Activated CD8-positive, alpha-beta memory T cell treated with anti-CD3 and anti-CD28 coated beads, Interleukin-2, amount 50 U/mL, for 4 hours (primary cell): ENCODE results near the gene LRP8.
"Not testable (repeated sequence)": the region's sequence is repeated elsewhere in the genome, so short reads cannot be mapped to it uniquely, and the experiment has no call there.

Experiments used
- DNase-seq: peaks from one replicate; pipeline ENCODE4 v3.0.0-alpha.2; 2020

LRP8 gene

DNA sequence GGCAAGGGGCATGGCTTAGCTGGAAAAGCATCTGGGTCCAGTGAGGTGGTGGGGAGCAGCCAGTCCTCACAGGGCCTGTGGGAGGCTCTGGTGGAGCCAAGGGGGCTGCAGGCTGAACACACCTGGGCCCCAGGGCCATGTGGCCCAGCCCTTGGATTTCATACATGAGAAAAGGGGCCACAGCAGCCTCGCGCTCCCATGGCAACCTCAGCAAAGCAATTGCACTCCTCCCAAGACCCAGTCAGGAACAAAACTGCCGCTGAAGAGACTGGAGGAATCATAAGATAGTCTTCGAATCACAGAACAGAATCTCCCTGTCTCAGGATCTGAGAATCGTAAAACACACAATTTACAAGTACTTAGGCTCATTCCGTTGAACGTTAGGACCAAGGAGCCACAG is 24.6 kb downstream of the LRP8 start:
- DNase-seq: no peak

DNA sequence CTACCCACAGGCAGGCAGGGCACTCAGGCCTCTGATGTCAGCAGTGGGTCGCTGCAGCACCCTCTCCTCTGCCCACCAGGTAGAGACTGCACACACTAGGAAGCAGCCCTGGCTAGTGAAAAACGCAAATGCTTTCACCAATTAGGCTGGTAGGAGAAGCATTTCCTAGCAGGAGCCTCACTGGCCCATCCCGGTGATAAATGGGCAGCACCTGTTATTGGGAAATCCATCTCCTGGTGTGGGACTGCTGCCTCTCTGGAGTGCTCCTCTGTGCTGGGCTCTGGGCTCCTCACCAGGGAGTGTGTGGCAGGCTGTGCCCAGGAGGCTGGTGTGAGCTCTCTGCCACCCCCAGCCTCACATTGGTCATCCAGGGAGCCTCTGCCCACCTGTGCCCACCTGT is 28.6 kb downstream of the LRP8 start:
- DNase-seq: no peak

DNA sequence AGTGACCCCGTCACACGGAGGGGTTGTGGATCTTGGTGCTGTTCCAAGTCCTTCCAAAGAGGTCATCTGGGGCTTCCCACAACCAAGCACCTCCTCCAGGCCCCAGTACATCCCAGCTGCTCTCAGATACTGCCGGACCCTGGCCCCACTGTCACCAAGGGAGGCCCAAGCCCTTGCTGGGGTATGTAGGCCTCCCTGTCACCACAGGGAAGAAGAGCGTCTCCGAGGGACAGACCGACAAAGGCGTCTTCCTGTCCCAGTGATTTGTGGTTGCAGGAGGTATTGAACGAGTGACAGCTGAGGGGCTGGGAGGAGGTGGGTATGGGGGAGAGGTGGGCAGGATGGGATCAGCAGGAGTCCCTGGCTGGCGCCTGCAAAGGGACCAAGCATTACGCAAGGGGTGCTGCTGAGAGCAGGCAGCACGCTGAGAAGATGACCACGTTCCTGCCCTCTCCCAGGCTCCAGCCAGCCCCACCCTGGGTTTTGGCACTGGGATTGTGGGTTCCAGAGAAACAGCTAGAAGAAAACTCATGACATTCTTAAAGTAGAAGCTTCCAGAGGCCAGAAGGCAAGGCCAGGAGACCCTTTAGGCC is 29.7 kb downstream of the LRP8 start:
- no peak for DNase-seq

DNA sequence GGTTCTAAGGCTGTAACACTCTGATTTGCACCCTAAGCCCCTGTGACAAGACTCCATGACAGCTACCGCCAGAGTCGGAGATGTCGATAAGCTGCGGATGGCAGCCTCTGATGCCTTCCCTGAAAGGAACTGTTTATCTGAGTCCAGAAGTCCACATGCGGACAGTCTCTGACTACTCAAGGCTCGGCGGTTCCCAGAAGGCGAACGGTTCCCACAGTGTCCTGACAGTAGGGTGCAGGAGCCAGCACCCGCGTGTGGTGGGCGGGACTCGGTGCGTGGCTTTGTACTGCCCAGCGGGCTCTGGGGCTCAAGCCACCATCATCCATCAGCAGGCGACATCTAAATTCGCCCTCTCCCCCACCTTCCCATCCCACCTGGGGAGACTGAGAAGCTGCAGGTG is 30.7 kb downstream of the LRP8 start:
- DNase-seq: no peak

DNA sequence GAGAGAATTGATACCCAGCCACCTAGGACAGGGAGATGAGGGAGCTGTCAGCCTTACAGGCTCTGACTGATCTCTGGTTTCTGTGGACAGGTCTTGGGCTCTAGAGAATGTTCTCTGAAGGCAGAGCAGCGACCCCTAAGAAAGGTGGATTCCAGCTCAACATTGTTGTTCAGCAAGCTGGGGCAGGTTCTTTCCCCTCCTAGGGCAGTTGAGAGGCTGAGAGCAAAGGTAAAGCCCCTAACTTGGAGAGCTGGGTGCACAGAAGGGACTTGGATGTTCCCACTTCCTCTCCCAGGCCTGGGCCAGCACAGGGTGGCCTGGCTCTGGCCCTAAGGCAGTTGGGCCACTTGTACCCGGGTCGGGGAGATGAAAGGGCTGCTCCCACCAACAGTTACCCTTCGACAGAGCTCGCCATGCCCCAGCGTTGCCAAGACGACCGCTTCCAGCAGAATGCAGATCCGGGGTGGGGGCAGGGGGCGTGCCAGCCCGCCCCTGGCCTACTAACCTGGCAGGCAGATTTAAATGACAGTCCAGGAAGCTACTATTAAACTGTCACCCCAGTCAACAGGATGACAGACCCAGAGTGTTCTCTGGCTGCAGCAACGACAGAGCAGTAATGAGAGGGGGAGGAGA is 31.6 kb downstream of the LRP8 start:
- no peak for DNase-seq

DNA sequence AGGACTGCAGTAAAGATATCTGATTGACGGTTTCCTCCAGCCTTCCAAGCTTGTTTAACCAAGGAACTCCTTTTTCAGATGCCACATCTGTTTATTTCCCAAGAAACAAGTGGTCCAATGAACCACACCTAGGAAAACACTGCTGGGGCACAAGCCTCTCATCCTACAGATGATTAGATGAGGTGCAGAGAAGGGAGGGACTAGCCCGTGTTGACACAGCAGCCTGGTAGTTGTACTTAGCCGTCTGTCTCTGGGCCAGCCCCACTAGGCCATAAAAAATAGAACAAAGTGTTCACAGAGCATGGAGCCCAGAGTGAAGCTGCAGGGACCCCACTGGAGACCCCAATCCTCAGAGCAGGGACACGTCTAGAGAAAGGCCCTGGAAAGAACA is 32.1 kb downstream of the LRP8 start:
- DNase-seq: no peak

DNA sequence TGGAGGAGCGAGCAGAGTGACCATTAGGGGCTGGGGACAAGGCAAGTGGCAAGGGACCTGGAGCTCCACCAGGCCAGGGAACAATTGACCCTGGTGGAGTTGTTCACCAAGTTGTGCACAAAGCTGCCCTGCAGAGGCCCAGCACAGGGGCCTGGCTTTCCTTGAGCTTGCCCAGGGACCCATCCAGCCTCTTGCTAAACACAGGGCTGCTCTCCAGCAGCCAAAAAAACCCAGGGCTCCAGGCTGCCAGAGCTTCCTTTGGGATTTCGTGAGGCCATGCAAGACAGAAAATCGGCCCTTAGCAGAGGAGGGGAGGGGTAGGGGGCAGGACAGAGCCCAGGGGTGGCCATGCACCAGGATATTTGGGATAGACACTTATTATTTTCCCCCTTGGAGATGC is 32.6 kb downstream of the LRP8 start:
- no peak for DNase-seq

DNA sequence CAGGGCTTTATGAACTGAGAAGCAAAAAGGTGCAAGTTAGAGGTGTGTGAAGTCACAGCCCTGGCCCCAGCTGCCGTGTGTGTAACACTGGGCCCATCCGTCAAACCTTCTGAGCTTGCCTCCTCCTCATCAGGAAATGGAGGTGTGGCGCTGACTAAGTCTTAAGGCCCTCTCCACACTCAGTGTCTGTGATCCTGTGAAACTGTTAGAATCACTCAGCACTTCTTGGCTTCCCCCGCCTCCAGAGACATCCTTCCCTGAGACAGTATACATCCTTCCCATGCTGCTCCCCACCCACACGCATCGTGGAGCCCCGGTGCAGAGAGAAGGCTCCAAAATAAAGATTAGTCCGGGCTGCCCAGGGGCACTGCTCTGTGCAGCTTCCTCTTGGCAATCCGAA is 33.3 kb downstream of the LRP8 start:
- no peak for DNase-seq

DNA sequence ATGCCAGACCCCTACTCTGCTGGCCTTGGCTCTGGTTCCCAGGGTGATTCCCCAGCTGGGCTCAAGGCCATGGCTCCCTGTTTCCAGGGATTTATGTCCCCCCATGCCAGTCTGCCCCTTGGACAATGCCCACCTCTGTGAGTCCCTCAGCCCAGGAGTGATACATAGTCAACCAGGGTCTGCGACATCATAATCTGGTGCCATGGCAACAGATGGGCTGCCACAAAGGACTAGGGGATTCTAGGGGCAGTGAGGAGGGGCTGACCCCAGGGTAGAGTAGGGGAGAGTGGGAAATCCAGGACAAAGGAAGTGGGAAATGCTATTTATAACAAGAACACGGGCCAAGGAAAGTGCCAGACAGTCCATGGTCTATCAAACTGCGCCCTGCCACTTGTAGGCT is 33.8 kb downstream of the LRP8 start:
- DNase-seq: no peak

DNA sequence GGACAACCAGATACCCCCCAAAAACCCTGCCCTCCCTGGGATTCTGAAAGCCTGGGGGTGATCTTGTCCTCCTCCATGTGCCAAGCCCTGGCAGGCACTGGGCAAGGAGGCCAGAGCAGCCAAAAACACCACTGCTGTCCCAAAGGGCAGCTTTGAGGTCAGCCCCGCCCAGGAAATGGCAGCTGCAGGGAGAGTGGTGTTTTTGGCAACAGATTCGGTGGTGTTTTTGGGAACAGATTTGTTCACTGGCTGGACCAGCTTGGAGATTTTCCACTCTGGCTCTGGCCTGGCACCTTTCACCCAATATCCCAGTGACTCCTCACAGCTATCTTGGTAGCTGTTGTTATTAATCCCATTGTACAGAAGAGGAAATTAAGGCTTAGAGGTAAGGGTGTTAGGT is 34.7 kb downstream of the LRP8 start:
- no peak for DNase-seq

DNA sequence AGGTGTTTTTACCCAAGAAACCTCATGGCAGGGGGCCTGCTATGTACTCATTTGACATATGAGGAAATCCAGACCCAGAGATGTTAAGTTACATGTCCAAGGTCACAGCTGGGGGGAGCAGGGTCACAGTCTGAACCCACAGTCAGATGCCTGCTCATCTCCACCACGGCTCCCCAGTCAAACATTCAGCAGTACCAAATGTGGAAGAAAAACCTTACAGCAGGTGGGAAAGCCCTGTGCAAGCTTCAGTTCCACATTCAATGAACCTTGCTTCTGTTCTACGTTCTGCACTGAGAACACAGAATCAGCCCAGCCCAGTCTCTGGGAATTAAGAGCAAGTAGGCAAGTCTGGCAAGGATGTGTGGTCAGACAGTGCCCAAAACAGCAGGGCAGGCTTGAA is 35.2 kb downstream of the LRP8 start:
- DNase-seq: no peak

DNA sequence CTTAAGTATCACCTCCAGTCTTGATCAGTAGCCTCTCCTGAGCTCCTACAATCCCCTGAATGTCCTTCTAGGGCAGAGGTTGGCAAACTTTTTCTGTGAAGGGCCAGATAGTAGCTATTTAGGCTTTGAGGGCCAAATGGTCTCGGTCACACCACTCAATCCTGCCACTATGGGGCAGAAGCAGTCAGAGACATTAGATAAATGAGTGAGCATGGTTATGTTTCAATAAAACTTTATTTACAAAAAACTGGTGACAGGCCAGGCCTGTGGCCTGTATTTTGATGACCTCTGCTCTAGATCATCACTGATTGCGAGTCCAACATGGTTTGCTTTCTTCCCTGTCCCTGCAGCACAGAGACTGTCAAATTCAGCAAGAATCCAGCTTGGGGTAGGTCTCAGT is 36.3 kb downstream of the LRP8 start:
- no peak for DNase-seq

DNA sequence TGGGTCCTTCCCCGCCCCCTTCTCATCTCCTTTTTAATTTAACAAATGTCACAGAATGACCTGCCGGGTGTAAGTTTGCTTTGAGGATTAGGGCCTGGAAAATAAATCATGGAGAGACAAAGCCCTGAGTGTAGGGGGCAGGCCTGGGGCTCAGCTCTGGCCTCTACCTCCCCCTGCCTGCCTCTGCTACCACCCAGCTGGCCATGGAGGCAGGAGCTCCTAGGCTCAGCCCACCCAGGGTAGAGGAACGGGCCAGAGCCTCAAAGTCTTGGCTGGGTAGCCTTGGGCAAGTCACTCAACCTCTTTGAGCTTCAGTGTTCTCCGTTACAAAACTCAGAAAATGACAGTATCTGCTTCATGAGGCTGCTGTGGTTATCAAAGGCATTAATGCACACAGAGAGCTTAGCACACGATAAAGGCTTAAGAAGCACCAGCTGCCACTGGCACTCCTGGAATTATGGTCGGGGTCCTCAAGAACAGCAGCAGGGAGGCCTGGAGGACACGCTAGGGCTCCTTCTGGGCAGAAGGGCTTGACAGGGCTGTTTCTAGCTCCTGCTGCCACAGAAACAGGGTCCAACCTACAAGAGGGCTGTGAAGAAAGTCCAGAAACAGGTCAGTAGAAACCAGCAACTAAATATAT is 39.0 kb downstream of the LRP8 start:
- DNase-seq: no peak

DNA sequence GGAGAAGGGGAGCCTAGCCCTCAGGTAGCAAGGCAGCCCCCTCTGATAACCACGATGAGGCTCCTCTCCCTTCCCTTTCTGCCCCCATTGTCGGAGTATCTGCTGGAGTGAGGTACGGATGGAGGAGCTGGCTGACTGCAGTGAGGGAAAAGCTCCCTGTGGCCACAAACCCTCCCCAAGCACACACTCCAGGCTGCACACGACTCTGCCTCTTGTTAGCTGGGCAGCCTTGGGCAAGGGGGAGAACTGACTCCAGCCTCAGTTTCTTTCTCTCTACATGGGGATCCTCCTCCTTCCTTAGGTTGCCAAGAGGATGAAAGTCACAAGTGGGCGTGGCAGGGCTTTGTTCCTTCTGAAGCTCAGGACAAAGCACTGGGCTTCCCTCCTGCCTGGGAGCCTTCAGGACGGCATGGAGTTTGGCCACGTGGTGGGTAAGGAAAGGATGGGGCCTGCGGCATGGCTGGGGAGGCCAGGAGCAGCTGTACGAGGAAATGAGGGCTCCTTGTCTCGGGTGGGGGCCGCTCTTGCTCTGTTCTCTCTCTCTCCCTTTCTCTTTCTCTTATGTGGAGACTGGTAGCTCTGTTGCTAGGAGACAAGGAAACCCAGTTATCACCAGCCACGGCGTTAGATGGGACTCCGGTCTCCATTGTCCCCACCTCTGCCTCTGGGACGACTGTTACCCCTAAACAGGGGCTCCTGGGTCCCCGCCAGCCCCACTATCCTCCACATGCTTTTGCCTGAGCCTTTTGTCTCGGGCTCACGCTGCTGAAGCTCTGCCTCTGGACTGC is 39.7 kb downstream of the LRP8 start:
- no peak for DNase-seq

DNA sequence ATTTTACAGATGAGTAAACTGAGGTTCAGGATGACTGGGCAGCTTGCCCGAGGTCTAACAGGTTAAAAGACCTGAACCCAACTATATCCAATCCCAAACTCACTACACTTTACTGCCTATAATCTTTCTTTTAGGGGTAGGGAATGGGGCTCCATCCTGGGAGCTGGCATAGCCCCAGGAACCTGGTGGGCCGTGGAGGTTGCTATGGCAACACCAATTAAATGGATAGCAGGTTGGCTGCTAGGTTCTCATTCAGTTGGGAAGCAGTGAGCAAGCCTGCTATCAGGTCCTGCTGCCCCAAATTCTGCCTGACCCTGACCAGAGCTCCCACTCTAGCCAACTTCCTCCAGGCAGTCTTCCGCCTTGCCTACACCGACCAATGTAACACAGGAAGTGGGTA is 40.9 kb downstream of the LRP8 start:
- DNase-seq: no peak

DNA sequence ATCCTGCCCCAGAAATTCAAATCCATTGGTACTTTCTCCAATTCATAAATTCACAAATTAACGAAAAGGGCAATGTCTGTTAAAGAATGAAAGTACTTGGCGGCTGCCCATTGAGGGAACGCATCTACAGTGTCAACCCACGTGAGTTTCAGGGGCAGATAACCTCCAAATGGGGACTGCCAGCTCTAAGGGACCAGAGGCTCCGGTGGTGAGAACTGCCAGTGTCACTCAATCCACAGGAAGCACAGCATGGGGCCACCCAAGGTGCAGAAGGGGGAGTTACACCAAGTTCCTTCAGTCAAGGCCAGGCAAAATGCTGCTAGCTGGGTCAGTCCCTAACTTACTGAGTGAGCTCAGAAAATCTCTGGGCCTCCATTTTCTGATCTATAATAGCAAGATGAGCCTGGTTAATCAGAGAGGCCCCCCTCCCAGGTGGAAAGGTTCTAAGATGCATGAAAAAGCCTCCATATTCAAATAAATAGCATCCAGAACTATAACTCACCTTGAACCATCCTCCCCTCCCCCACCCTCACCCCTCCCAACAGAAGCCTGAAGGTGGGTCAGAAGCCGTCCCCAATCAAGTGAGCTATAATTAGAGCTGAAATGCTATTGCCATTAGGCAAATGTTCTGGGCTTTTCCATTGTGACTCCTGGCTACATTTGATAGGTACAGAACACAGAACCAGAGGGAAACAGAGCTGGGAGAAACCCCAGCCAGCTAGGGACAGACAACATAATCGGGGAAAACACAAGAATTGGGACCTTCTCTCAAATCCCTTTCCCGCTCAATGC is 41.7 kb downstream of the LRP8 start:
- no peak for DNase-seq

DNA sequence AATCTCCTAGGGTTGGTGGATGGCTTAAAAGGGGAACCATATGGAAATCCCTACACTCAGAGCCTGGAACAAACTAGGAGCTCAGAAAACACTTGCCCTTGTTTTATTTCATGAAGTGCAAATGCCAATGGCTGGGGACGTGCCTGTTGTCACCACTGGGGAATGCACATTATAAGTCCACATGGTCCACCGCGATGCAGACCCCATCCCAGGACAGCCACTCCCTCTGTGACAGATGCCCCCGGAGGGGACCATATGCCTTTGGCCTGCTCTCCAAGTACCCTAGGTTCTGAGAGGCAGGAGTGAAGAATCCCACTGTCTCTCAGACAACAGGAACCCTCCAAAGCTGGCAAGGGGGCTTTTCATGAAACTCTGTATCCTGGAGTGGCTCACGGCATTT is 42.3 kb downstream of the LRP8 start:
- no peak for DNase-seq

DNA sequence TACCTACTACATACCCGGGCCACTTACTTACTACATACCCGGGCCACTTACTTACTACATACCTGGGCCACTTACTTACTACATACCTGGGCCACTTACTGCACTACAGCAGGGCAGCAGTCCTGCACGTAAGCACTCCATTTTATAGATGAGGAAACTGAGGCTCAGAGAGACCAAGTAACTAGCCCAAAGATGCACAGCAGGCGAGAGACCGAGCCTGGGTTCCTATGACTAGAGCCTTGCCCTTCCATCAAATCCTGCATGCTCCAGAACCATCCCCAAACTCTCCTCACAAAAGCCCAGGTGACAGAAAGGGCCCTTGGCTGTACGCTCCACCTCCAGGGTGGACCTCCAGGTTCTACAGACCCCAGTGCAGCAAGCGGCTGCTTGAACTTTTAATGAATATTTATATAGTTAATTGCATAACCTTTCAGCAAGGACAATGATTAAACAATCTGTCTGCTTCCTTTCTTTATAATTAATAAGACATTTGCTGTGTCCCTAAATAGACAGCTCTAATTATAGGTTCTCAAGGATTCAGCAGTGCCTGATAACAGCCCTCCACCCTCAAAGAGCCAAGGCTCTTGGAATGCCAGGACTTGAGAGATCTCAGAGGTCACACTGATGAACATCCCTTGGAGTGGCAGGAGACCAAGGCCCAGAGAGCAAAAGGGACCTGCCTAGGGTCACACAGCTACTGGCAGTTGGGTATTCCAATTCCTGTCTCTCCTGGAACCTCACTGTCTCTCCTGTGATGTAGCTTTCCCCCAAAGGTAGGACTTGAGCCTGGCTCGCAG is 43.4 kb downstream of the LRP8 start:
- no peak for DNase-seq

DNA sequence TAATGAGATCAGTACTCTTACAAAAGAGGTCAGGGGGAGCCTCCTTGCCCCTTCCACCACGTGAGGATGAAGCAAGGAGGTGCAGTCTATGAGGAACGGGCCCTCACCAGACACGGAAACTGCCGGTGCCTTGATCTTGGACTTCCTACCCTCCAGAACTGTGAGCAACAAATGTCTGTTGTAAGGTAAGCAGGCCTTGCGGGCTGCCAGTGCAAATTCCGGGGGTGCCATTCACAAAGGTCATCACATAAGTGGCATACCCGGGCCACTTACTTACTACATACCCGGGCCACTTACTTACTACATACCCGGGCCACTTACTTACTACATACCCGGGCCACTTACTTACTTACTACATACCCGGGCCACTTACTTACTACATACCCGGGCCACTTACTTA is 44.7 kb downstream of the LRP8 start:
- not testable (repeated sequence) for DNase-seq

DNA sequence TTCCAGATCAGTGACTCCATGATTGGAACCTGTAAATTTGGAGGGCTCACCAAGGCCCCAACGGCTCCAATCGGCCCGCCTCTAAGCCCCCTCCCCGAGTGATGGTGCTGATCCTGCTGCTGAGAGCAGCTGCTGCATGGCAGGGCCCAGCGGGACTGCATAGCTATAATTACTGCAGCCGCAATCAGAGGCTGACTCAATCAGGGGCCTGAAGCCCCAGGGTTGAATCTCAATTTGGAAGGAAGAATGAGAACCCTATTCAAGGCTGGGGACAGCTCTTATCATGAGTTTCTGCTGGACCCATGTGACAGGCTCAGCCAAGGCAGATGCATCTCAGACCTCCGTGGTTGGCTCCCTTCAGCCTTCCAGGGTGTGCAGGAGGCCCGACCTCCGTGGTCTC is 46.7 kb downstream of the LRP8 start:
- no peak for DNase-seq

DNA sequence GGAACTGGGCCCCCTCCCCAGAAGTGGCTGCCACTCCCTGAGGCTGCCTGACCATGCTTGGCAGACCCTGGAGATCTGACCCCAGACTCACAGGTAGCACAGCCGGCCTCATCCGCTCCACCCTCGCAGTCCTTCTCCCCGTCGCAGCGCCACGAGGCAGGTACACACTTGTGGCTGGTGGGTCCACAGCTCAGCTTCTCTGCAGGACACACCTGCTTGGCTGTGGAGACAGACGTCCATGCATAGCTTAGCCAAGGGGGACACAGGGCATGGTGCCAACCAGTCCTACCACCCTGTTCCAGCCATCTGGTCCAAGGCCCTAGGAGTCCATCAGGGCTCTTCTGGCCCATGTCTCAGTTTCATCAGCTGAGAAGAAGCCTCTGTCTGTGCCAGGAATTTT is 47.4 kb downstream of the LRP8 start:
- DNase-seq: no peak
